CD4-positive, alpha-beta T cell treated with Interleukin-17A for 1 hour (primary cell): ENCODE results near the gene SSH2.
"Not testable (repeated sequence)": the region's sequence is repeated elsewhere in the genome, so short reads cannot be mapped to it uniquely, and the experiment has no call there.

ENCODE experiments used
- DNase-seq: peaks from one replicate; pipeline ENCODE4 v3.0.0-alpha.2; 2020

Gene SSH2

GRCh38 chr17:29930409-29931010 lies 482 bp upstream of the SSH2 start:
- no peak for DNase-seq

DNA sequence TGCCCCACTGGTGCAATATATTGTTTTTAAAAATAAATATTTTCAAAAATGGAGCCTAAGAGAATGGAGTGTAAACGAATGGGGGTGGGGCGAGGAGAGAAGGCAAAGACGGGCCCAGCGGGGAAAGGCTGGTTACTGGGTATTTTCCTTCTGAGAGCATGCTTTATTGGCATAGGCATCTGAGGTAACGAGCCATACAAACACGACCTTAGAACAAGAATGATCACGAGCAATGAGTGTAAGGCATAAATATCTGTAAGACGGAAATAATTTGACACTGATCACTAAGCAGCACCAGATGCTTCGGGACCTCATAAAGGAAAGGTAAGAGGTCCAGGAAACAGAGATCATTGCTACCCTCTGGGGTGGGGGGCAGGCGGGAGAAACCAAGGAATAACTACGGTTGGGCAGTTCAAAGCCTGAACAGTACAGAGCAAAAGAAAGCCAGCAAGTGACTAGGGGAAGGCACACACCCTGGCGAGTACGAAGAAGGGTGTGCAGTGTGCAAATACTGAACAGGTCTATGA lies 959 bp downstream of the SSH2 start:
- DNase-seq: peak; percentile 7

- DNase-seq: no peak
These were observed 2.5 kb downstream of the SSH2 start for GRCh38 chr17:29927546-29927945.

DNA sequence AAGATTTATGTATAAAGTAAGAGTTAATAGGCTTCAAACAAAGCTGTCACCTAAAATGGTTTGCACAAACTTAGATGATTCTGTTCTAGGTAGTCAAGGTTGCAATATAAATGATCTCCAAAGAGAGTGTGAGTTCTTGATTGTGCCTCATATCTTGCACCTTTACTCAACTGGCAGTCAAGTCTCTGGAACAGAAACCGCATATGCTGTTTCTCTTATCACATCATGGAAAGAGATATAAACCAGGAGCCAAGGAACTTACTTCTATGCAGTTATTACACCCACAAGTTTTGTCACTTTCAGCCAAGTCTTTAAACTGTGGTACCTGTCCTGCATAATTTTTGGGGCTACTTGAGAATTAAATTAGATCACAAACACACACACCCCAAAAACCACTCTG lies 5.2 kb downstream of the SSH2 start:
- DNase-seq: no peak

GRCh38 chr17:29918922-29919856 lies 10.8 kb downstream of the SSH2 start:
- DNase-seq: no peak

DNA sequence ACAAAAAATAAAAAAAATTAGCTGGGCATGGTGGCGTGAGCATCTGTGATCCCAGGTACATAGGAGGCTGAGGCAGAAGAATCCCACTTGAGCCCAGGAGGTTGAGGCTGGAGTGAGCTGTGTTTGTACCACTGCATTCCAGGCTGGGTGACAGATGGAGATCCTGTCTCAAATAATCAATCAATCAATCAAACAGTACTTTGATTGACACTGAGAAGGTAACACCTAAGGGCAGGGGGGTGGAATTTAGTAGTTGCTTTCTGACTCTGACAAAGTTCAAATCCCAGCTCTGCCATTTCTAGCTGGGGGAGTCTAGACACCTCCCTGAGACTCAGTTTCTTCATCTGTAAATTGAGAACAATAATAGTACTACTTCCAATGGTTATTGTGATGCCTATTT lies 12.0 kb downstream of the SSH2 start:
- DNase-seq: no peak

DNA sequence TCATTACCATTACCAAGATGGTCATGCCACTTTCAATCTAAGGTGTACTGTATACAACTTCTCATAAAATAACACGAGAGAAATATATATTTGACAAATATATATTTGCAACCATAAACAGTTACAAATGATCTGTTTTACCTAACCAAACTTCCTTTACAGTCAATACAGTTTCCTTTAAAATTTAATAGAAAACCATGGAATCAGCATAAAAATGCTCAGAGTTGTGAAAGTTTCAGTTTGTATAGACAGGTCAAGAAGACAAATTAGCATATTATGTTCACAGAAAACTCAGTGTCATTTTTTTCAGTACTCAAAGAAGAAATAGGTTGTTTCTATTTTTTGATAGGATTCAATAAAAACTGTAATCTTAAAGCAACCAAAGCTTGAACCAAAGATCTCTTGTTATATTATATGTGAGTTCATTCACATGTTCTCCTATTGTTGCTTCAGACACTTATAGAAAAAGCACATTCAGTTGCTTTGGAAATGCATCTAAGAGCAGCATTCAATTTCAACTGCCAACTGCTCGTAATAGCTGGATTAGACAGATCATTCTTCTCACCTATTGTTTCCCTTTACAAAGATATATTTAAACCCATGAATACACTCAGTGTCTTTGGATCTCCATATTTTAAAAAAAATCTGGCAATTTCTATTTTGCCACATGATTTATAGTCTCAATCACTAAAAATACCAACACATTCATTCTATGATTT lies 15.1 kb downstream of the SSH2 start:
- DNase-seq: no peak

DNA sequence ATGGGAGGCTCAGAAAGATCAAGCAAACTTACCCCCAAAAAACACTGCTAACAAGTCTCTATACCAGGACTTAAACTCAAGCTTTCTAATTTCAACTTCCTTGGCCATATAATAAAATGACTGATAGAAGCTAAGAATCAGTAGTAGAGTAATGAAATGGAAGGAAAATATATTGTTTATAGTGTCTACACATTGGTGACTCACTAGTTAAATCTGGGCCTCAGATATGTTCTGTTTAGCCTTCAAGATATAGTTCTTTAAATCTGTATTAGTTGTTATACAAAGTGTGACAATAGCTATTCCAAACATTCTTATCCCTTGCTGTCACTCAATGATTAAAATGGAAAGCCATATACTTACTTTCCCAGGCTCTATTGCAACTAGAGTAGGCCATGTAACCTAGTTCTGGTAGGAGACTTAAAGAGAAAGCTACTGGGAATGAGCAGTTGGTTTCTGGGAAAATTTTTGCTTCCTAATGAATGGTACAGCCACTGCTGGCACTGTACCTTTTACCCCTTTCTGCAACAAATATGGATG lies 18.3 kb downstream of the SSH2 start:
- DNase-seq: no peak

- no peak for DNase-seq
These were observed 20.6 kb downstream of the SSH2 start for GRCh38 chr17:29909236-29910003.

GRCh38 chr17:29906969-29907368 lies 23.1 kb downstream of the SSH2 start:
- no peak for DNase-seq

DNA sequence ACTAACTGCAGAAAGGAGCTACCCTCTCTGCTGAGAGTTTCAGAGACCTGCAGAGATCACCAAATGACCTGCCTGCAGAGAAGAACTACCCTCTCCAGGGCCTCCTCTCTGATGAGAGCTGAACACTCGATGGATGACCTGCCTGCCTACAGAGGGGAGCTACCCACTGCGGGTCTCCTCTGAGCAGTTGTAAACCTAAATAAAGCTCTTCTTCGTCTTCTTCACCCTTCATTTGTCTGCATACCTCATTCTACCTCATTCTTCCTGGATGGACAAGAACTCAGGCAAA lies 24.2 kb downstream of the SSH2 start:
- DNase-seq: no peak

DNA sequence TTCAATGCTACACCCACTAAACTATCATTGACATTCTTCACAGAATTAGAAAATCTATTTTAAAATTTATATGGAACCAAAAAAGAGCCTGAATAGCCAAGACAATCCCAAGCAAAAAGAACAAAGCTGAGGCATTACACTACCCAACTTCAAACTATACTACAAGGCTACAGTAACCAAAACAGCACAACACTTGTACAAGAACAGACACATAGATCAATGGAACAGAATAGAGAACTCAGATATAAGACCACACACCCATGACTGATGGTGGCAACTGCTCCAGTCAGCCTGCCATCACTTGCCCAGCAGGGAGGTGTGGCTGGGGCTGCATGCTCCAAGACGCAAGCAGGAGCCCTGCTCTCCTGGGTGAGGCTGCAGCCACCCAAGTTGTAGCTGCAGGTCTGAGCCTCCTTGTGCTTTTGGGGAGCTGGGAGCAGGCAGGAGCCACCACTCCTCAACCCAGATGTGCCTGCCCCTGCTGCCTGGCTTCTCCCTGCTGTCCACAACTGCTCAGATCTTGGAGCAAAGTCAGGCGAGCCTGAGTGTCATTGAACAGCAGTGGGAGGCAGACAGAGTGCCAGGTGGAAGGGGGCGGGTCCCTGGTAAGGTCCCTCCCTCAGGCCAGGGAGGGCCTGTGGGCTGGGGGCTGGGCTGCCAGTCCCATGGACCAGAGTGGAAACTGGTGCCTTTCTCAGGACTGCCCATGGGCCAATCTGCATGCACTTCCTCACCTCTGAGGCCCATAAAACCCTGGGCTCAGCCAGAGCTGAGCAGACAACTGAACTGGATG lies 24.7 kb downstream of the SSH2 start:
- DNase-seq: no peak

DNA sequence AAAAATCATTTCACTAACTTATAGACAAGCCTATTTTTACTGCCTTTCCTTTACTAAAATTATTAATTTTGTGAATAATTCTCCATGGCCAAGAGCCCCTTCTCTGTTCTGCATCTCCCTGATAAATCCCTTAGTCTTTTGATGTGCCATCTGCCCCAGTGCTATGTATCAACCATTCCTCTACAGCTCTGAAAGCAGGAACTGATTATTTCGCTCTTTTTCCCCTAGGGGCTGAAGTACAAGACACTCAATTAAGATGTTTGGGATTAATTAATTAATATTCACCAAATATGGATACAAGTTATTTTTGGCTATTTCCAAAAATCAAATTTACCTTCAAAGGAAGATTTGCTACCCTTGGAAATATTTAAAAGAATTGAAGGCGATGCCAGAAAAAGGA lies 26.6 kb downstream of the SSH2 start:
- DNase-seq: no peak

GRCh38 chr17:29897136-29897535 lies 32.9 kb downstream of the SSH2 start:
- DNase-seq: not testable (repeated sequence)

- DNase-seq: no peak
These were observed 37.8 kb downstream of the SSH2 start for GRCh38 chr17:29892201-29892600.

GRCh38 chr17:29891131-29891530 lies 38.9 kb downstream of the SSH2 start:
- no peak for DNase-seq

DNA sequence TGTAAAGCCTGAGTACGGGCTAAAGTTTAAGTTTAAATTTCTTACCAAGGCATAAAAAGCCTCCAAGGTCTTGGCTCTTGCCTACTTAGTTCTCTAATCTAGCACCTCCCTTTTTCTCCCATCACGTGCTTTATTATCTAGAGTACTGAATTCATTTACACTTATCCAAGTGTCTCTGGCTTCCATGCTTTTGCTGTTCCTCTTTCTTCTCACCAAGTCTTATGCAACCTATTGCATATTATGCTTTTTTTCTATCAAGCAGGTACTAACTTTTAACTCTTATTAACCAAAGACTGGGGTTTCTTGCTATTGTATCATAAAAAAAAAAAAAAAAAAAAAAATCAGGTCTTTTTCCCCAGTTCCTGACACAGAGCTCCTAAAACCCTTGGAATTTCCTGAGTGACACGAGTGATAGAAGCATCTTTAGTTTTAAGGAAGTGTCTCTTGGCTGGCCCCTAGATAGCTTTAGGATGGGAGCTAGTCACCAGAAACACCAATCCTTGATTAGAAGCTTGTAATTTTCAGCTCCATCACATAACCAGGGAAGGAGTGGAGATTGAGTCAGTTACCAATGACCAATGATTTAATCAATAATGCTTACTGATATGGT lies 44.9 kb downstream of the SSH2 start:
- no peak for DNase-seq

DNA sequence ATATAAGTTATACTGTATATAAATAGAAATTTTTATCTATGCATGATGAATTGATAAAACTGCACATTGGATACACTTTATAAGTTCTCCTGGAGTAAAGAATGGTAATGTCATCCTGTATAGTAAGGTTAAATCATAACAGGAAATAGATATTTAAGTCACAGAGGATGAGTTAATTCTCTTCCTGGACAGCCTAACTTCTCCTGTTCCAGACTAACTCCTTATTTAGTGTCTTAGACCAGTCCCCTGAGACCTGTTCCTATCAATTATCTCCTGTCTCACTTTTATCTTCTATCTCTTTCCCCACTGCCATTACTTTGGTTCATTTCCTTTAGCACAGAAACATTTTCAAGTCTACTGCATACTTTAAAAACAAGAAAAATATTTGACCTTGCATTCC lies 46.5 kb downstream of the SSH2 start:
- DNase-seq: no peak

DNA sequence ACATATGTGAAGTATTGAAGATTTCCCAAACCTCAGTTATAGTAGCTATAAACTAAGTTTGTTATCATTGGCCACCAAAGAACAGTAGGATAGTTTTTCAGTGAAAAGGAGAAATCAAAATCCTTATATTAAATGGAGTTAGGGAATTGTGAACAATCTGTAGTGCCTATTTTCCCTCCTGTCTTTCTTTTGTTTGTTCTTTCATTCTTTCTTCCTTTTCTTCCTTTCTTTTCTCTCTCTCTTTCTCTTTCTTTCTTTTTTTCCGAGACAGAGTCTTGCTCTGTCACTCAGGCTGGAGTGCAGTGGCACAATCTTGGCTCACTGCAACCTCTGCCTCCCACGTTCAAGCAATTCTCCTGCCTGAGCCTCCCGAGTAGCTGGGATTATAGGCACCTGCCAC lies 48.8 kb downstream of the SSH2 start:
- no peak for DNase-seq

DNA sequence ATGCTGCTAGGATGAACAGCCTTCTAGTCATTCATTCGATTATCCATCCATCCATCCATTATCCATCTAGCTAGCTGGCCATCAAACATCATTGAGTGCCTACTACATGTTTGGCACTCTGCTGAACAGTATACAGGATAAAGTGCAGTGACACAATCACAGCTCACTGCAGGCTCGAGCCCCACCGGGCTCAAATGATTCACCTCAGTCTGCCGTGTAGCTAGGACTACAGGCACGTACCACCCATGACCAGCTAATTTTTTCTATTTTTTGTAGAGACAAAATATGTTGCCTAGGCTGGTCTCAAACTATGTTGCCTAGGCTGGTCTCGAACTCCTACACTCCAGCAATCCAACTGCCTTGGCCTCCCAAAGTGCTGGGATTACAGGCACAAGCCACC lies 50.0 kb downstream of the SSH2 start:
- no peak for DNase-seq

- DNase-seq: no peak
These were observed 55.0 kb downstream of the SSH2 start for GRCh38 chr17:29874931-29875596.
